MM.1S (cell line): Measurements from ENCODE around the gene LCTL.

Source experiments
- DNase-seq: peaks from one replicate; pipeline ENCODE4 v3.0.0-alpha.2; 2015
- H2AFZ ChIP-seq: fragments of 300-600 bp; sonication (generic); 2 replicates; pipeline ENCODE4 v1.6.0; 2016; ENCODE audit warnings: antibody characterized with exemption, low read length
- H3F3A ChIP-seq: fragments of 300-600 bp; sonication (generic); 2 replicates; pipeline ENCODE4 v1.6.1; 2016; ENCODE audit warnings: mild to moderate bottlenecking, antibody characterized with exemption, low read length, moderate library complexity, mixed read lengths; ENCODE audit not compliant: insufficient read depth
- H3K27ac ChIP-seq: fragments of 300-600 bp; sonication (generic); 2 replicates; pipeline ENCODE4 v1.5.1; 2016; ENCODE audit warnings: mild to moderate bottlenecking, low read length
- H3K27me3 ChIP-seq: fragments of 300-600 bp; sonication (generic); replicated peaks from 2 replicates; pipeline ENCODE4 v1.6.0; 2016; ENCODE audit warnings: low read length; ENCODE audit not compliant: insufficient read depth
- H3K36me3 ChIP-seq: fragments of 300-600 bp; sonication (generic); replicated peaks from 2 replicates; pipeline ENCODE4 v1.6.1; 2016; ENCODE audit warnings: mild to moderate bottlenecking, low read length, mixed read lengths; ENCODE audit not compliant: insufficient read depth
- H3K4me1 ChIP-seq: fragments of 300-600 bp; sonication (generic); 2 replicates; pipeline ENCODE4 v1.6.1; 2016; ENCODE audit warnings: low read length, mixed read lengths
- H3K4me2 ChIP-seq: fragments of 300-600 bp; sonication (generic); 2 replicates; pipeline ENCODE4 v1.6.0; 2016; ENCODE audit warnings: low read depth, low read length
- H3K4me3 ChIP-seq: fragments of 300-600 bp; sonication (generic); 2 replicates; pipeline ENCODE4 v1.5.1; 2016; ENCODE audit warnings: low read length, mixed read lengths
- H3K79me2 ChIP-seq: fragments of 300-600 bp; sonication (generic); 2 replicates; pipeline ENCODE4 v1.6.1; 2016; ENCODE audit warnings: mixed run types, low read length, mixed read lengths
- H3K9ac ChIP-seq: fragments of 300-600 bp; sonication (generic); 2 replicates; pipeline ENCODE4 v1.6.1; 2016; ENCODE audit warnings: low read length, mixed read lengths
- H3K9me2 ChIP-seq: fragments of 300-600 bp; sonication (generic); replicated peaks from 2 replicates; pipeline ENCODE4 v1.6.1; 2016; ENCODE audit warnings: mild to moderate bottlenecking, low read length, mixed read lengths; ENCODE audit not compliant: insufficient read depth
- H3K9me3 ChIP-seq: fragments of 300-600 bp; sonication (generic); replicated peaks from 2 replicates; pipeline ENCODE4 v1.6.1; 2016; ENCODE audit warnings: mild to moderate bottlenecking, low read length, mixed read lengths; ENCODE audit not compliant: insufficient read depth
- H4K20me1 ChIP-seq: fragments of 300-600 bp; sonication (generic); 2 replicates; pipeline ENCODE4 v1.6.1; 2016; ENCODE audit warnings: mild to moderate bottlenecking, low read length, moderate library complexity, mixed read lengths; ENCODE audit not compliant: insufficient read depth
- CTCF ChIP-seq: fragments of 300-600 bp; sonication (generic); IDR thresholded peaks from 2 replicates; pipeline ENCODE4 v1.5.1; 2016; ENCODE audit warnings: antibody characterized with exemption, low read length, mixed read lengths
- EZH2 ChIP-seq: fragments of 300-600 bp; sonication (generic); optimal IDR thresholded peaks from 2 replicates; pipeline ENCODE3; 2017; ENCODE audit warnings: low read depth, mild to moderate bottlenecking, antibody characterized with exemption, low read length, mixed read lengths
- EZH2phosphoT487 ChIP-seq: fragments of 300-600 bp; sonication (generic); IDR thresholded peaks from 2 replicates; pipeline ENCODE4 v1.6.1; 2018; ENCODE audit warnings: antibody characterized with exemption, low read length

LCTL gene

GRCh38 chr15:66613743-66614142 lies 47.9 kb upstream of the LCTL start:
- no peak for DNase-seq
- Histone ChIP-seq H3K27ac (no peak overlapping the region), H4K20me1 (no peaks in the 10 kb centered on the region), H3K36me3 (no peaks in the 10 kb centered on the region), H3K27me3 (no peaks in the 10 kb centered on the region), H3K4me3 (no peak overlapping the region), H3F3A (no peaks in the 10 kb centered on the region), H2AFZ (no peak overlapping the region), H3K9me3 (no peaks in the 10 kb centered on the region), H3K4me2 (no peak overlapping the region), H3K9me2 (no peaks in the 10 kb centered on the region), H3K79me2 (no peaks in the 10 kb centered on the region), H3K9ac (no peak overlapping the region), H3K4me1 (no peaks in the 10 kb centered on the region)
- TF ChIP-seq EZH2 (no peak), CTCF (no peak), EZH2phosphoT487 (no peak)

GRCh38 chr15:66611257-66612053 lies 45.7 kb upstream of the LCTL start:
- no peak overlapping the region for H3K4me2 ChIP-seq
- TF ChIP-seq CTCF (no peak), EZH2 (no peak), EZH2phosphoT487 (no peak)
- no peak overlapping the region for H3K4me3 ChIP-seq
- H2AFZ ChIP-seq: no peak overlapping the region
- DNase-seq: no peak
- no peaks in the 10 kb centered on the region for H3K36me3 ChIP-seq
- H3F3A ChIP-seq: no peaks in the 10 kb centered on the region
- H3K27ac ChIP-seq: no peak overlapping the region
- no peaks in the 10 kb centered on the region for H3K4me1 ChIP-seq
- no peaks in the 10 kb centered on the region for H4K20me1 ChIP-seq
- H3K9me2 ChIP-seq: no peaks in the 10 kb centered on the region
- H3K9ac ChIP-seq: no peak overlapping the region
- no peaks in the 10 kb centered on the region for H3K27me3 ChIP-seq
- no peaks in the 10 kb centered on the region for H3K79me2 ChIP-seq
- no peaks in the 10 kb centered on the region for H3K9me3 ChIP-seq

- H3F3A ChIP-seq: no peaks in the 10 kb centered on the region
- no peaks in the 10 kb centered on the region for H4K20me1 ChIP-seq
- H3K9me3 ChIP-seq: no peaks in the 10 kb centered on the region
- no peak overlapping the region for H3K9ac ChIP-seq
- H3K79me2 ChIP-seq: no peaks in the 10 kb centered on the region
- no peak overlapping the region for H3K4me3 ChIP-seq
- DNase-seq: no peak
- H3K4me2 ChIP-seq: no peak overlapping the region
- no peak for TF ChIP-seq EZH2
- no peaks in the 10 kb centered on the region for H3K27me3 ChIP-seq
- H3K36me3 ChIP-seq: no peaks in the 10 kb centered on the region
- H3K27ac ChIP-seq: no peak overlapping the region
- no peaks in the 10 kb centered on the region for H3K4me1 ChIP-seq
- no peak overlapping the region for H2AFZ ChIP-seq
- no peaks in the 10 kb centered on the region for H3K9me2 ChIP-seq
These were observed 44.1 kb upstream of the LCTL start for GRCh38 chr15:66609876-66610275.

- Histone ChIP-seq H3K9ac (no peak overlapping the region), H3K4me1 (no peaks in the 10 kb centered on the region), H3K9me2 (no peaks in the 10 kb centered on the region), H3K27ac (no peak overlapping the region), H3K79me2 (no peaks in the 10 kb centered on the region), H3K4me2 (no peak overlapping the region), H4K20me1 (no peaks in the 10 kb centered on the region), H2AFZ (no peak overlapping the region), H3K9me3 (no peaks in the 10 kb centered on the region), H3K4me3 (no peak overlapping the region), H3K27me3 (no peaks in the 10 kb centered on the region), H3K36me3 (no peaks in the 10 kb centered on the region), H3F3A (no peaks in the 10 kb centered on the region)
- TF ChIP-seq CTCF (no peak), EZH2 (no peak), EZH2phosphoT487 (no peak)
- no peak for DNase-seq
These were observed 43.1 kb upstream of the LCTL start for GRCh38 chr15:66608881-66609280.
